Gastrocnemius medialis (tissue), 4 donors: Measurements from ENCODE around the gene FAT4.

ENCODE experiments used
- CTCF ChIP-seq, 5 experiments: fragments of 450-650 bp in 3 of 5; fragments of 200-600 bp in 2 of 5; sonication (generic) in 2 of 5; IDR thresholded peaks in 4 of 5; conservative IDR thresholded peaks in 1 of 5; 1 replicate in 4 of 5; 2 replicates in 1 of 5; pipeline ENCODE4 v1.5.1; 2016 to 2019; ENCODE audit warnings: antibody characterized with exemption in 5 of 5, mild to moderate bottlenecking in 3 of 5, moderate library complexity in 3 of 5
- POLR2A ChIP-seq, 2 donors: fragments of 450-650 bp; IDR thresholded peaks; one replicate each; pipeline ENCODE4 v1.6.1; 2017; ENCODE audit warnings: antibody characterized with exemption in 2 of 2, mild to moderate bottlenecking in 2 of 2, moderate library complexity in 2 of 2

- TF ChIP-seq CTCF (IDR thresholded peaks at IDR 0.05 in 4 of 5, conservative IDR thresholded peaks at IDR 0.05 in 1 of 5) (no peak), POLR2A (IDR thresholded peaks at IDR 0.05) (no peak)
Observed at GRCh38 chr4:125359363-125359762, 44.6 kb downstream of the FAT4 start.
